Keratinocyte (primary cell): ENCODE data around the gene PPP1R2. TPM values are rescaled to one million over a fixed set of nuclear protein-coding genes. Genes with fewer than 3 reads are reported as not detected.

Experiments
- DNase-seq: peaks from one replicate; pipeline ENCODE4 v3.0.0-alpha.2; 2011; ENCODE audit warnings: low read depth, missing footprints, low spot score
- FAIRE-seq: peaks from 2 replicates; lab custom pipeline; 2011; peaks lifted over from hg19 to GRCh38; lab: Jason Lieb, UNC
- H2AFZ ChIP-seq: 2 replicates; pipeline ENCODE4 v1.6.0; 2012; ENCODE audit warnings: low read length, control low read depth, inconsistent platforms; ENCODE audit not compliant: control insufficient read depth
- H3K27ac ChIP-seq: 2 replicates; pipeline ENCODE4 v1.5.1; 2011; ENCODE audit warnings: low read length; ENCODE audit not compliant: control insufficient read depth, insufficient read depth
- H3K27me3 ChIP-seq: 3 replicates; pipeline ENCODE4 v1.6.0; 2011; ENCODE audit warnings: low read length; ENCODE audit not compliant: control insufficient read depth, insufficient read depth; ENCODE audit errors: extremely low read depth
- H3K36me3 ChIP-seq, 2 experiments: 2 replicates in 1 of 2; 3 replicates in 1 of 2; pipeline ENCODE4 v1.5.1; 2011; ENCODE audit warnings: low read length in 2 of 2, mild to moderate bottlenecking in 1 of 2; ENCODE audit not compliant: control insufficient read depth in 2 of 2, insufficient read depth in 2 of 2; ENCODE audit errors: extremely low read depth in 1 of 2
- H3K4me1 ChIP-seq: 3 replicates; pipeline ENCODE4 v1.5.1; 2011; ENCODE audit warnings: low read length; ENCODE audit not compliant: control insufficient read depth, insufficient read depth; ENCODE audit errors: extremely low read depth
- H3K4me2 ChIP-seq: 3 replicates; pipeline ENCODE4 v1.6.0; 2011; ENCODE audit warnings: low read depth, low read length; ENCODE audit not compliant: control insufficient read depth, insufficient read depth; ENCODE audit errors: extremely low read depth
- H3K4me3 ChIP-seq, 3 experiments: fragments of 200-600 bp in 1 of 3; sonication (generic) in 1 of 3; 2 replicates in 2 of 3; 3 replicates in 1 of 3; pipeline ENCODE4 v1.5.1; 2011 to 2016; ENCODE audit warnings: low read length in 3 of 3, mild to moderate bottlenecking in 3 of 3, control low read depth in 2 of 3, inconsistent platforms in 1 of 3, low read depth in 1 of 3, mixed read lengths in 1 of 3, mixed run types in 1 of 3, moderate library complexity in 1 of 3; ENCODE audit not compliant: control insufficient read depth in 2 of 3, insufficient read depth in 2 of 3; ENCODE audit errors: extremely low read depth in 1 of 3
- H3K79me2 ChIP-seq: 2 replicates; pipeline ENCODE4 v1.6.0; 2012; ENCODE audit warnings: low read length; ENCODE audit not compliant: control insufficient read depth, insufficient read depth
- H3K9ac ChIP-seq: 3 replicates; pipeline ENCODE4 v1.6.0; 2011; ENCODE audit warnings: low read length; ENCODE audit not compliant: control insufficient read depth, insufficient read depth; ENCODE audit errors: extremely low read depth
- H3K9me1 ChIP-seq: 3 replicates; pipeline ENCODE4 v1.6.0; 2011; ENCODE audit warnings: low read length; ENCODE audit not compliant: control insufficient read depth, insufficient read depth; ENCODE audit errors: extremely low read depth
- H3K9me3 ChIP-seq: 2 replicates; pipeline ENCODE4 v1.5.1; 2012; ENCODE audit warnings: low read depth, low read length; ENCODE audit not compliant: control insufficient read depth
- H4K20me1 ChIP-seq: 3 replicates; pipeline ENCODE4 v1.6.0; 2011; ENCODE audit warnings: low read length; ENCODE audit not compliant: control insufficient read depth, insufficient read depth; ENCODE audit errors: extremely low read depth
- CTCF ChIP-seq, 3 experiments: IDR thresholded peaks in 1 of 3; conservative IDR thresholded peaks in 1 of 3; optimal IDR thresholded peaks in 1 of 3; 2 replicates in 2 of 3; 3 replicates in 1 of 3; pipeline versions ENCODE3 to v1.5.1; 2011; ENCODE audit warnings: low read length in 3 of 3, mild to moderate bottlenecking in 3 of 3, moderate library complexity in 2 of 3, control low read depth in 1 of 3, inconsistent platforms in 1 of 3; ENCODE audit not compliant: insufficient read depth in 2 of 3; ENCODE audit errors: extremely low read depth in 1 of 3
- EZH2 ChIP-seq: IDR thresholded peaks from one replicate; pipeline ENCODE4 v1.6.1; 2012; ENCODE audit warnings: inconsistent platforms, mild to moderate bottlenecking, low read length, moderate library complexity
- dilution Hi-C: fragments of 300-500 bp; cut with MboI; formaldehyde crosslinking; loops from one replicate; pipeline ENCODE4 v1.7.0; 2020; ENCODE audit warnings: low sequenced_read_pairs; ENCODE audit not compliant: extremely low pct_ligation_motif_present
- polyA plus RNA-seq, 5 experiments: library from polyadenylated mRNA; depleted of rRNA in 3 of 5; stranded (reverse) in 3 of 5; stranded (forward) in 1 of 5; unstranded in 1 of 5; fragments of >200 nt; gene quantifications; 1 replicate in 1 of 5; 2 replicates in 3 of 5; 3 replicates in 1 of 5; pipeline versions ENCODE4 v1.2.1 to v1.2.3, GENCODE V29; 2011 to 2012; ENCODE audit warnings: missing spikeins in 2 of 5, low read depth in 1 of 5, low replicate concordance in 1 of 5

The PPP1R2 gene
- polyA plus RNA-seq, 1 donor (not counting 4 experiments of a cell fraction or from before 2014, with no cell fraction given) = 43.2 TPM

DNA sequence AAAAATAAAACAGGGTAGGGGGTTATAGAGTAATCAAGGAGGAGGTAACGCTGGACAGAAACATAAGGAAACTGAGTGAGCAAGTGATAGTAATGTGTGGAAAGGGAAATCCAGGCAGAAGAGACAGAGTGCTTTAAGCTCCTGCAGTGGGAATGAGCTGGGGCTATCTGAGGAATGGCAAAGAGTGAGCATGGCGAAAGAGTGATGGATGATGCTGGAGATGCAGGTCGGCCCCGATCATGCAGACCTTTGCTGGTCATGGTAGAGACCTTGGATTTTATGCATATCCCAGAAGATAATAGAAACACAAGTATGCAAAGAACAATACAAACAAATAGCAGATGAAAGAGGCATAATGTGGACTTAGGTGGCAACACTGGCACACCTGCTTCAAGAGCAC, 74.3 kb downstream of the PPP1R2 start:
- no peak overlapping the region for H3K9ac ChIP-seq
- no peaks in the 10 kb centered on the region for H3K9me3 ChIP-seq
- DNase-seq (no peak), FAIRE-seq (no peak)
- no peak overlapping the region for H3K27ac ChIP-seq
- no peaks in the 10 kb centered on the region for H3K79me2 ChIP-seq
- TF ChIP-seq CTCF (optimal IDR thresholded peaks at IDR 0.05 in 1 of 3, IDR thresholded peaks at IDR 0.05 in 1 of 3, conservative IDR thresholded peaks at IDR 0.05 in 1 of 3; ENCODE audit: extremely low read depth in 1 of 3, insufficient read depth in 2 of 3, low read length in 3 of 3) = no peak
- TF ChIP-seq EZH2 = no peak
- no peaks in the 10 kb centered on the region for H3K9me1 ChIP-seq
- H2AFZ ChIP-seq = no peak overlapping the region
- H3K27me3 ChIP-seq = no peaks in the 10 kb centered on the region
- H3K4me2 ChIP-seq = no peak overlapping the region
- H3K36me3 ChIP-seq = no peaks in the 10 kb centered on the region
- H3K4me3 ChIP-seq = no peak overlapping the region
- H3K4me1 ChIP-seq = no peaks in the 10 kb centered on the region
- H4K20me1 ChIP-seq = no peaks in the 10 kb centered on the region
- dilution Hi-C loops = no loop called here

GRCh38 chr3:195468391-195468776, 74.7 kb downstream of the PPP1R2 start:
- Histone ChIP-seq H3K9me3 (no peaks in the 10 kb centered on the region), H3K79me2 (no peaks in the 10 kb centered on the region), H4K20me1 (no peaks in the 10 kb centered on the region), H3K4me3 (no peak overlapping the region), H3K4me1 (no peaks in the 10 kb centered on the region), H3K9ac (no peak overlapping the region), H2AFZ (no peak overlapping the region), H3K4me2 (no peak overlapping the region), H3K9me1 (no peaks in the 10 kb centered on the region), H3K27ac (no peak overlapping the region), H3K36me3 (no peaks in the 10 kb centered on the region), H3K27me3 (no peaks in the 10 kb centered on the region)
- FAIRE-seq (no peak), DNase-seq (no peak)
- TF ChIP-seq CTCF (optimal IDR thresholded peaks at IDR 0.05 in 1 of 3, IDR thresholded peaks at IDR 0.05 in 1 of 3, conservative IDR thresholded peaks at IDR 0.05 in 1 of 3; ENCODE audit: extremely low read depth in 1 of 3, insufficient read depth in 2 of 3, low read length in 3 of 3) (no peak), EZH2 (no peak)
- dilution Hi-C loops = no loop called here
